Measurements from ENCODE around the gene BCAN.

Gene BCAN

DNA sequence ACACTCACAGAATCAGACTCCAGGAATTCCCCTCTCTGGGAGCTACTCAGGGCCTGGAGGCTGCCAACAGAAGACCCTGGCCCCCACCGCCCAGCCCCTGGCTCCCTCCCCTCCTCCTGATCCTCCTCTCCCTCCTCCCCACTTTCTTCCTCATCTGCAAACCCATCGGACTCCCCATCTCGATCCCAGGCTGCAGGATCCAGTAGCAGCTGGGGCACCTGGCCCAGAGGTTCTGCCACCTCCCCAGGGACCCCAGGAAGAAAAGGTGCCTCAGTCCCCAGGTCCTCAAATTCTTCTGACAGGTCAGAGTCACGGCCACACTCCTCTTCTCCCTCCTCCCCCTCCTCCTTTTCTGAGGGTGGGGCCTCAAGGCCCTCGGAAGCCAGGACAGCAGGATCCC, 27.9 kb downstream of the BCAN start:
- H3K36me3 ChIP-seq (ENCODE audit: insufficient read depth, low read length): no peaks in the 10 kb centered on the region
- no peak overlapping the region for H3K4me3 ChIP-seq
- TF ChIP-seq FOXP2 (optimal IDR thresholded peaks at IDR 0.05; ENCODE audit: control extremely low read depth, extremely low read length, insufficient read depth) (no peak), POLR2AphosphoS5 (IDR thresholded peaks at IDR 0.05; ENCODE audit: borderline replicate concordance, low read depth, low read length) (no peak), EZH2 (IDR thresholded peaks at IDR 0.05) (no peak)
- H3K9me3 ChIP-seq (ENCODE audit: low read depth, low read length): no peaks in the 10 kb centered on the region
- DNase-seq (ENCODE audit: low read depth, low spot score): no peak
- H3K9ac ChIP-seq (ENCODE audit: insufficient read length): no peak overlapping the region
- no peak overlapping the region for H3K27ac ChIP-seq

DNA sequence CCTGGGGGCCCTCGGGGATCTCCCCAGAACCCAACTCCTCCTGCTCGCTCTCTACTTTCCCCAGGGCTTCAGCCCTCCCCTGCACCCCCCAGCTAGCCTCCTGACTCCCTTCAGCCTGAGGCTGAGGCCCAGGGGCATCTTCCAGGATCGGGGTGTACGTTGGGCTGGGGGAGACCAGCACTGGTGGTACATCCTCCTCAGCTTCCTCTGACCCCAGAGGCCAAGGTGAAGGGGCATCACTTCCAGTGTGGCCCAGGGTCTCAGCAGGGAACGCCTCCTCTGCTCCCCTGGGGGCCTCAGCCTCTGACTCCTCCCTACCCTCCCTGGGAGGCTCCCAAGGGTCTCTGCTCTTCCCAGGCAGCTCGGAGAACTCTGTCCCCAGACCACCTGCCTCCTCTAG, 28.4 kb downstream of the BCAN start:
- no peak for DNase-seq (ENCODE audit: low read depth, low spot score)
- no peak overlapping the region for H3K9ac ChIP-seq (ENCODE audit: insufficient read length)
- TF ChIP-seq FOXP2 (optimal IDR thresholded peaks at IDR 0.05; ENCODE audit: control extremely low read depth, extremely low read length, insufficient read depth): no peak
- TF ChIP-seq POLR2AphosphoS5 (IDR thresholded peaks at IDR 0.05; ENCODE audit: borderline replicate concordance, low read depth, low read length): no peak
- TF ChIP-seq EZH2 (IDR thresholded peaks at IDR 0.05): no peak
- no peak overlapping the region for H3K4me3 ChIP-seq
- H3K27ac ChIP-seq: no peak overlapping the region
- H3K36me3 ChIP-seq (ENCODE audit: insufficient read depth, low read length): no peaks in the 10 kb centered on the region
- no peaks in the 10 kb centered on the region for H3K9me3 ChIP-seq (ENCODE audit: low read depth, low read length)

DNA sequence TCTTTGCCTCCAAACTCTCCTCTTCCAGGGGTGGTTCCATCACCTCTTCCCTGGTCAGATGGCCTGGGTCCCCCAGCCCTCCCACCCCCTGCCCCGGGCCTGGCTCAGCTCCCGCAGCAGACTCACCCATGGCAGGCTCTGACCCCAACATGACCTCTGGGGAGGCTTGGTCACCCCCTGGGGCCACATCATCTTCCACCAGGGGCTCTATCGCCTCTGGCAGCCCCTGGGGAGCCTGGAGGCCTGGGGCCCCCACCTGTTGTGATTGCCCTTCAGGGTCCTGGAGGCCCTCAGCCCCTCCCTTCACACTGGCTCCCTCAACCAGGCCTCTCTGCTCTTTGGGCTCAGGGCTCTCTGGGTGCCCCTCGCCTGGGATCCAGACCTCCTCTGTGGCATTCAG, 28.9 kb downstream of the BCAN start:
- no peak overlapping the region for H3K9ac ChIP-seq (ENCODE audit: insufficient read length)
- no peak for TF ChIP-seq EZH2 (IDR thresholded peaks at IDR 0.05)
- TF ChIP-seq FOXP2 (optimal IDR thresholded peaks at IDR 0.05; ENCODE audit: control extremely low read depth, extremely low read length, insufficient read depth): no peak
- no peak for TF ChIP-seq POLR2AphosphoS5 (IDR thresholded peaks at IDR 0.05; ENCODE audit: borderline replicate concordance, low read depth, low read length)

DNA sequence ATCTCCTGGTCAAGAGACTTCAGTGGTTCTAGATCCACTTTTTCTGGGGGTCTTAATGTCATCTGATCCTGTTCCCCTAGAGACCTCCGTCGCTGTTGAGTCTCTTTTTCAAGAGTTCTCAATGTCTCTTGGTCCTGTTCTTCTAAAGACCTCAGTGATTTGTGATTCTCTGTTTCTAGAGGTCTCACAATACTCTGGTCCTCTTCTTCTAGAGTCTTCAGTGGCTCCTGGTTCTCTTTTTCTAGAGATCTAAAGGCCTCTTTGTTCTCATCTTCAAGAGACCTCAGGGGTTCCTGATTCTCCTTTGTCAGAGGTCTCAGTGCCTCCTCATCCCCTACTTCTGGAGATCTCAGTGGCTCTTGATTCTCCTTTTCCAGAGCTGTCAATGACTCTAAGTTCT, 29.9 kb downstream of the BCAN start:
- H3K9ac ChIP-seq (ENCODE audit: insufficient read length): no peak overlapping the region
- no peak for DNase-seq (ENCODE audit: low read depth, low spot score)
- TF ChIP-seq FOXP2 (optimal IDR thresholded peaks at IDR 0.05; ENCODE audit: control extremely low read depth, extremely low read length, insufficient read depth) (no peak), EZH2 (IDR thresholded peaks at IDR 0.05) (no peak), POLR2AphosphoS5 (IDR thresholded peaks at IDR 0.05; ENCODE audit: borderline replicate concordance, low read depth, low read length) (no peak)

More for the DNA sequence above, 28.9 kb downstream of the BCAN start:
- no peak for DNase-seq (ENCODE audit: low read depth, low spot score)
- Histone ChIP-seq H3K4me3 (no peak overlapping the region), H3K36me3 (ENCODE audit: insufficient read depth, low read length) (no peaks in the 10 kb centered on the region), H3K9me3 (ENCODE audit: low read depth, low read length) (no peaks in the 10 kb centered on the region), H3K27ac (no peak overlapping the region)

DNA sequence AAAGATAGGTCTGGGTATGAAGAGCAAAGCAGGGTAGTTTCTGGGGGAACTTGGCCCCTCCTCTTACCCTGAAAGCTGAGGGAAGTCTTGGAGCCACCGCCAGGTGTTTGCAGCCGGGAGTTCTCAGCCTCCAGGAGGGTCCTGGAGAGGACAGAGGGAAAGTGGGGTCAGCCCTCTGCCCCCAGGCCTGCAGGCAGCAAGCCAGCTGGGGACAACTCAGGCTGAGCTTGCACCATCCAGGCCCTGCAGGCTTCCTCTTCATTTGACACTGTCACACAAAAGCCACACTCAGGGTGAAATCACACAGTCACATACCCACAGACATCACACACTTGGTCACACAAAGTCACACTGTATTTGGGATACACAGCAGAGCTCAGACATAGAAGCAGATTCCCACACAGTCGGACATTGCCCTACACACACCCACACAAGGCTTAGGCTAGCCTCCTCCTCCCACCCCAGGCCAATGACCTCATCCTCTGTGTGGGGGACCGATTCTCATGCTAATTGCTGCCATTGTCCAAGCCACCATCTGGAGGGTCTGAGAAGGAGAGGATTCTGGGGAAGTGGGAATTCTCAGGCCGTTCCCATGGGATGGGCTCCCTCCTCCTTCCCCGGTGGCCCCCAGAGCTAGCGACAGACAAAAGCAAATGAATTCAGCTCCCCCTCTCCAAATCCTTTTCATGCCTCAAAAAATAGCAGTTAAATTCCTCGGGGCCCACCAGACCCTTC, 31.6 kb downstream of the BCAN start:
- no peak overlapping the region for H3K4me3 ChIP-seq
- DNase-seq (ENCODE audit: low read depth, low spot score): no peak
- no peak overlapping the region for H3K27ac ChIP-seq
- H3K9me3 ChIP-seq (ENCODE audit: low read depth, low read length): no peaks in the 10 kb centered on the region
- no peaks in the 10 kb centered on the region for H3K36me3 ChIP-seq (ENCODE audit: insufficient read depth, low read length)
- no peak for TF ChIP-seq EZH2 (IDR thresholded peaks at IDR 0.05)
- no peak for TF ChIP-seq FOXP2 (optimal IDR thresholded peaks at IDR 0.05; ENCODE audit: control extremely low read depth, extremely low read length, insufficient read depth)
- no peak for TF ChIP-seq POLR2AphosphoS5 (IDR thresholded peaks at IDR 0.05; ENCODE audit: borderline replicate concordance, low read depth, low read length)
- H3K9ac ChIP-seq (ENCODE audit: insufficient read length): no peak overlapping the region

More for the DNA sequence above, 29.9 kb downstream of the BCAN start:
- Histone ChIP-seq H3K4me3 (no peak overlapping the region), H3K27ac (no peak overlapping the region), H3K36me3 (ENCODE audit: insufficient read depth, low read length) (no peaks in the 10 kb centered on the region), H3K9me3 (ENCODE audit: low read depth, low read length) (no peaks in the 10 kb centered on the region)

DNA sequence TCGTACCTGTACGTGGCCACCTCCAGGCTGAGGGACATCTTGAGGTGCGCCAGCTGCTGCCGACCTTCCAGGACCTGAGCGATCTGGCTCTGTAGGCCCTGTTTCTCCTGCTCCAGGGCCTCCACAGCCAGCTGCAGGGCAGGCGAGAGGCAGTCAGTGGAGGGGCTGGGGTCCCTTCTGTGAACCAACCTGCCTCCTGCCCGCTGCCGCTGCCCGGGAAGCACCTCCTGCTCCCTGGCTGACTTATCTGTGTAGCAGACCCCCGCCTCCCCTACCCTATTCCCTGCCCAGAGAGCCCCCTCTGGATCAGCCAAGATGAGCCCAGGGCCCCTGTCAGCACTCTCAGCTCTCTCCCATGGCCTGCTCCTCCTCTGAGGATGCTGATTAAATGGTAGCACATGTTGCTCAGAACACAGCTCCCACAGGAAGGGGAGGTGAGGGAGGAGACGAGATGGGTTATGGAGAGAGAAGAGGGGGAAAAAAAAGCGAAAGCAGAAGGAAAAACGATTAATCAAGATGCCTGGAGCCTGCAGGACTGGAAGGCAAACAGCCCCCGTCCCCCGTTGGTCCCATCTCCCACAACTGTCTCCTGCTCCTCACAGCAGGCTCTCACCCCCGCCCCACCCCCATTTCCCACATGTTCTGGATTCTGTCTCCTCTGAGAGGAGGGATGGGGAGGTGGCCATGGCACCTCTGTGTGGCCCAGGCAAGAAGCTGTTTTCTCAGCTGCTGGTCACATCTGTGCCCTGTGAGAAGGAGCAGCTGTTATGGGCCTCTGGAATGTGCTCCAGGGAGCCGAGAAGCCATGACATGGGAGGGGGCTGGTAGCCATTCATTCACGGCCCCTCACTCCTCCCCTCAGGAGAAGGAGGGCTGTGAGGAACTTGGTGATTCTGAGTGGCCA, 33.5 kb downstream of the BCAN start:
- Histone ChIP-seq H3K9me3 (ENCODE audit: low read depth, low read length) (no peaks in the 10 kb centered on the region), H3K9ac (ENCODE audit: insufficient read length) (no peak overlapping the region), H3K36me3 (ENCODE audit: insufficient read depth, low read length) (no peaks in the 10 kb centered on the region), H3K4me3 (no peak overlapping the region), H3K27ac (no peak overlapping the region)
- DNase-seq (ENCODE audit: low read depth, low spot score): no peak
- TF ChIP-seq FOXP2 (optimal IDR thresholded peaks at IDR 0.05; ENCODE audit: control extremely low read depth, extremely low read length, insufficient read depth): no peak
- TF ChIP-seq EZH2 (IDR thresholded peaks at IDR 0.05): no peak
- no peak for TF ChIP-seq POLR2AphosphoS5 (IDR thresholded peaks at IDR 0.05; ENCODE audit: borderline replicate concordance, low read depth, low read length)

DNA sequence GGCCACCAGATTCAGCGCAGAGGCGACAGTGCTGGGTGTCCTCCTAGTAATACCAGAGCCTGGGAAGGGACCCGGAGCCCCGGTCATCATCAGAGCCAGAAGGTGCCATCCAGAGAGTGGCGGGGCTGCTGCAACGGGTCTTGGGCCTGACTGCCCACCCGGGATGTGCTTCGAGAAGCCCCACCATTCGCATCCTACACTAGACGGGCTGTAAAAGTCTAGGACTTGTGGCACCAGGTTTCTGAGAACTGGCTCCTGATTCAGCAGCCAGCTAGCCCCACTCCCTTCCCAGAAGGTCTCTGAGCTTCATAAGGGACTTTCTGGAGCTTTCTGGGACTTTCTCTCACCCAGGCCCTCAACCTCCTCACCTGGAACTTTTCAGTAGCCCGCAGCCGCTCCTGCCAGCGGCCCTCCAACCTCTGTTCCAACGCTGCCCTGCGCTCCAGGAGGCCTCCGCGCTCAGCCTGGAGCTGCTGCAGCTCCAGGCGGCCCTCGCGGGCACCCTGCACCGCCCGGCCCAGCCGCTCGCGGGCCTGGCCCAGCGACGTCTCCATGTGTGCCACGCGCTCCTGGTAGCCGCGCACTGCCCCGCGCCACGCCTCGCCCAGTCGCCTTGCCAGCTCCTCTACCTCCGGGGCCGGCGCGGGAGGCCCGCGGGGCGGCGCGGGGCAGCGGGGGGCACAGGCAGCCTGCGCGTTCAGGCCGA, 34.4 kb downstream of the BCAN start:
- Histone ChIP-seq H3K9ac (ENCODE audit: insufficient read length) (no peak overlapping the region), H3K27ac (no peak overlapping the region), H3K4me3 (no peak overlapping the region), H3K9me3 (ENCODE audit: low read depth, low read length) (no peaks in the 10 kb centered on the region), H3K36me3 (ENCODE audit: insufficient read depth, low read length) (no peaks in the 10 kb centered on the region)
- TF ChIP-seq POLR2AphosphoS5 (IDR thresholded peaks at IDR 0.05; ENCODE audit: borderline replicate concordance, low read depth, low read length) (no peak), FOXP2 (optimal IDR thresholded peaks at IDR 0.05; ENCODE audit: control extremely low read depth, extremely low read length, insufficient read depth) (no peak), EZH2 (IDR thresholded peaks at IDR 0.05) (no peak)
- DNase-seq (ENCODE audit: low read depth, low spot score): no peak

Data from SK-N-MC (cell line).